Caco-2 (cell line): Measurements from ENCODE around the gene WDR3. TPM values are rescaled to one million over a fixed set of nuclear protein-coding genes. Genes with fewer than 3 reads are reported as not detected.
A peak's percentile ranks its signal among the peaks of the same experiment; 100 is the strongest.

Experiments
- Bru-seq: library from RNA; stranded (reverse); fragments of 400-500 nt; gene quantifications from one replicate; lab custom pipeline; 2021; lab: Mats Ljungman, UMichigan
- BruChase-seq, 2 experiments: library from RNA; stranded (reverse); fragments of 400-500 nt; gene quantifications; one replicate each; lab custom pipeline; 2021; lab: Mats Ljungman, UMichigan
- BruUV-seq: library from RNA; stranded (reverse); fragments of 400-500 nt; replicated peaks from 2 replicates; lab custom pipeline; 2021; lab: Mats Ljungman, UMichigan
- CTCF ChIA-PET: fragments of 300-600 bp; sonication (Branson Sonifier 250); formaldehyde crosslinking; loops from one replicate; lab custom pipeline; 2022; ENCODE audit warnings: antibody characterized with exemption; lab: Charles Lee
- POLR2A ChIA-PET: fragments of 300-600 bp; sonication (Branson Sonifier 250); formaldehyde crosslinking; loops from one replicate; lab custom pipeline; 2022; ENCODE audit warnings: antibody characterized with exemption; lab: Charles Lee
- DNase-seq, 2 experiments: peaks; one replicate each; pipeline versions ENCODE4 v3.0.0 to v3.0.0-alpha.2; 2020 to 2022
- H3K27me3 ChIP-seq: replicated peaks from 2 replicates; pipeline ENCODE4 v1.6.0; 2011; ENCODE audit warnings: low read length; ENCODE audit not compliant: control insufficient read depth, insufficient read depth
- H3K36me3 ChIP-seq: 2 replicates; pipeline ENCODE4 v1.5.1; 2011; ENCODE audit warnings: low read length; ENCODE audit not compliant: control insufficient read depth, insufficient read depth
- H3K4me1 ChIP-seq: fragments of 250-450 bp; sonication (Bioruptor Pico); 2 replicates; pipeline ENCODE4 v1.5.1; 2020; ENCODE audit warnings: mild to moderate bottlenecking
- H3K4me3 ChIP-seq: 2 replicates; pipeline ENCODE4 v1.5.1; 2011; ENCODE audit warnings: low read depth, mild to moderate bottlenecking, control low read depth, low read length
- H3K9me3 ChIP-seq: fragments of 250-450 bp; sonication (Bioruptor Pico); 2 replicates; pipeline ENCODE4 v1.5.1; 2020; ENCODE audit warnings: mild to moderate bottlenecking, moderate library complexity
- H3K27ac Mint-ChIP-seq: one replicate; pipeline ENCODE4 v1.8.0; 2022; ENCODE audit warnings: mixed read lengths; ENCODE audit not compliant: unreplicated experiment
- H3K27me3 Mint-ChIP-seq: one replicate; pipeline ENCODE4 v1.8.0; 2022; ENCODE audit warnings: mixed read lengths; ENCODE audit not compliant: insufficient read depth, unreplicated experiment
- H3K36me3 Mint-ChIP-seq: one replicate; pipeline ENCODE4 v1.8.0; 2022; ENCODE audit warnings: mild to moderate bottlenecking, mixed read lengths; ENCODE audit not compliant: insufficient read depth, unreplicated experiment
- H3K4me1 Mint-ChIP-seq: one replicate; pipeline ENCODE4 v1.8.0; 2022; ENCODE audit warnings: low read depth, mixed read lengths; ENCODE audit not compliant: unreplicated experiment
- H3K4me3 Mint-ChIP-seq: one replicate; pipeline ENCODE4 v1.8.0; 2022; ENCODE audit warnings: mild to moderate bottlenecking, moderate library complexity, mixed read lengths; ENCODE audit not compliant: unreplicated experiment
- H3K9me3 Mint-ChIP-seq: one replicate; pipeline ENCODE4 v1.8.0; 2022; ENCODE audit warnings: mixed read lengths; ENCODE audit not compliant: unreplicated experiment
- CTCF ChIP-seq, 2 experiments: fragments of 200-600 bp in 1 of 2; IDR thresholded peaks; 1 replicate in 1 of 2; 2 replicates in 1 of 2; pipeline versions ENCODE4 v1.5.1 to v1.8.0; 2011 to 2022; ENCODE audit warnings: antibody characterized with exemption in 1 of 2, control low read depth in 1 of 2, inconsistent platforms in 1 of 2, low read depth in 1 of 2, low read length in 1 of 2, mild to moderate bottlenecking in 1 of 2, moderate library complexity in 1 of 2; ENCODE audit not compliant: insufficient read depth in 1 of 2, severe bottlenecking in 1 of 2, unreplicated experiment in 1 of 2
- intact Hi-C: fragments of 100-400 bp; cut with micrococcal nuclease; formaldehyde crosslinking; loops from one replicate; pipeline ENCODE4 v1.10.0; 2022; ENCODE audit not compliant: unreplicated experiment
- long read RNA-seq: library from polyadenylated mRNA; stranded (forward); transcript quantifications from one replicate; pipeline ENCODE4 v2.0.0, GENCODE V29; 2022
- total RNA-seq: library from RNA; stranded (reverse); gene quantifications from 2 replicates; pipeline ENCODE4 v1.2.3, GENCODE V29; 2022

WDR3 gene
- total RNA-seq = 27.0 and 28.3 TPM in 2 replicates
- Bru-seq, nascent RNA = percentile 73 among the genes with signal in this experiment
- BruChase-seq, experiment 1, labeled RNA remaining after a 2-hour chase = percentile 76 among the genes with signal in this experiment
- percentile 76 among the genes with signal in this experiment for BruChase-seq, experiment 2, labeled RNA remaining after a 6-hour chase
- long read RNA-seq, full-length matches to known transcripts = 24 of 61 reads
- long read RNA-seq, partial matches to known transcripts = 15 of 61 reads
- long read RNA-seq, other reads (novel, unspliced or antisense) = 22 of 61 reads

GRCh38 chr1:117929343-117930172 lies at the start of gene WDR3, which contains the start of gene GDAP2:
Gene WDR3 (plus strand): TSS chr1:117929739. CDS start chr1:117933320, 3,581 bp downstream.
Gene GDAP2 (minus strand): TSS chr1:117929621. CDS start chr1:117920357, 9,264 bp downstream.
- no peaks in the 10 kb centered on the region for H3K27me3 ChIP-seq
- CTCF ChIA-PET = interaction anchor here (0.6 to 1.0 kb wide), 2 partner anchors 33 to 34 kb away, joined by 3 read pairs; no protein-coding TSS in a partner anchor
- H3K36me3 Mint-ChIP-seq = peaks cover 6% of the 10 kb centered on the region
- H3K36me3 ChIP-seq = no peaks in the 10 kb centered on the region
- DNase-seq = peak; percentile 92 to 95
- no TSS peak for BruUV-seq
- H3K4me1 Mint-ChIP-seq = peaks cover 10% of the 10 kb centered on the region
- 0 out of 2 replicates have a peak, but pooled peaks cover 4% of the 10 kb centered on the region for H3K4me1 ChIP-seq
- peak within 1 kb of the TSS; percentile 70 for H3K4me3 ChIP-seq
- peak within 1 kb of the TSS; percentile 97 for H3K4me3 Mint-ChIP-seq
- no peak for TF ChIP-seq CTCF (IDR thresholded peaks at IDR 0.05; ENCODE audit: insufficient read depth in 1 of 2, low read depth in 1 of 2, low read length in 1 of 2, severe bottlenecking in 1 of 2, unreplicated experiment in 1 of 2)
- intact Hi-C loops = no loop called here
- no peaks in the 10 kb centered on the region for H3K27me3 Mint-ChIP-seq
- no peaks in the 10 kb centered on the region for H3K9me3 ChIP-seq
- POLR2A ChIA-PET = no interaction called here
- H3K27ac Mint-ChIP-seq = peak within 1 kb of the TSS; percentile 98
- H3K9me3 Mint-ChIP-seq = no peaks in the 10 kb centered on the region

GRCh38 chr1:117883616-117884015 lies 45.9 kb upstream of the WDR3 start:
- intact Hi-C loops = no loop called here
- BruUV-seq = no TSS peak
- Mint-ChIP-seq H3K4me1 (no peaks in the 10 kb centered on the region), H3K36me3 (no peaks in the 10 kb centered on the region), H3K4me3 (no peak overlapping the region), H3K27me3 (no peaks in the 10 kb centered on the region), H3K27ac (no peak overlapping the region), H3K9me3 (no peaks in the 10 kb centered on the region)
- Histone ChIP-seq H3K36me3 (no peaks in the 10 kb centered on the region), H3K4me1 (peaks cover 4% of the 10 kb centered on the region; the same call in 1 of the 2 replicates), H3K9me3 (no peaks in the 10 kb centered on the region), H3K4me3 (no peak overlapping the region), H3K27me3 (no peaks in the 10 kb centered on the region)
- CTCF ChIA-PET = no interaction called here
- no peak for DNase-seq
- TF ChIP-seq CTCF (IDR thresholded peaks at IDR 0.05; ENCODE audit: insufficient read depth in 1 of 2, low read depth in 1 of 2, low read length in 1 of 2, severe bottlenecking in 1 of 2, unreplicated experiment in 1 of 2) = no peak
- POLR2A ChIA-PET = no interaction called here

- no peak for TF ChIP-seq CTCF (IDR thresholded peaks at IDR 0.05; ENCODE audit: insufficient read depth in 1 of 2, low read depth in 1 of 2, low read length in 1 of 2, severe bottlenecking in 1 of 2, unreplicated experiment in 1 of 2)
- POLR2A ChIA-PET = no interaction called here
- H3K36me3 Mint-ChIP-seq = no peaks in the 10 kb centered on the region
- Histone ChIP-seq H3K27me3 (no peaks in the 10 kb centered on the region), H3K4me3 (no peak overlapping the region), H3K36me3 (no peaks in the 10 kb centered on the region), H3K9me3 (no peaks in the 10 kb centered on the region), H3K4me1 (peaks cover 4% of the 10 kb centered on the region; the same call in 1 of the 2 replicates)
- H3K27ac Mint-ChIP-seq = no peak overlapping the region
- no peaks in the 10 kb centered on the region for H3K9me3 Mint-ChIP-seq
- H3K4me1 Mint-ChIP-seq = no peaks in the 10 kb centered on the region
- H3K27me3 Mint-ChIP-seq = no peaks in the 10 kb centered on the region
- intact Hi-C loops = no loop called here
- no peak for DNase-seq
- CTCF ChIA-PET = no interaction called here
- no TSS peak for BruUV-seq
- H3K4me3 Mint-ChIP-seq = no peak overlapping the region
Measured at GRCh38 chr1:117886101-117886795, 43.3 kb upstream of the WDR3 start.
